Dedifferentiated amniotic fluid mesenchymal stem cell (primary cell): Measurements from ENCODE around the gene CFAP61.
"Not testable (repeated sequence)": the region's sequence is repeated elsewhere in the genome, so short reads cannot be mapped to it uniquely, and the experiment has no call there.

Experiments used
- DNase-seq: peaks from one replicate; pipeline ENCODE4 v3.0.0-alpha.2; 2016; ENCODE audit errors: extremely low spot score

CFAP61 gene

GRCh38 chr20:20318365-20319161 is 266.2 kb downstream of the CFAP61 start:
- DNase-seq: no peak

- no peak for DNase-seq
Measured at GRCh38 chr20:20321134-20321533, 268.8 kb downstream of the CFAP61 start.

GRCh38 chr20:20321917-20322316 is 269.6 kb downstream of the CFAP61 start:
- DNase-seq: no peak

- no peak for DNase-seq
Measured at GRCh38 chr20:20322912-20323311, 270.6 kb downstream of the CFAP61 start.

GRCh38 chr20:20327746-20328145 is 275.4 kb downstream of the CFAP61 start:
- DNase-seq: no peak

- no peak for DNase-seq
Measured at GRCh38 chr20:20329564-20329963, 277.2 kb downstream of the CFAP61 start.

GRCh38 chr20:20331156-20331555 is 278.8 kb downstream of the CFAP61 start:
- DNase-seq: no peak

- DNase-seq: no peak
Measured at GRCh38 chr20:20331817-20332216, 279.5 kb downstream of the CFAP61 start.

GRCh38 chr20:20333866-20334265 is 281.5 kb downstream of the CFAP61 start:
- DNase-seq: no peak

GRCh38 chr20:20334489-20334888 is 282.2 kb downstream of the CFAP61 start:
- no peak for DNase-seq

- no peak for DNase-seq
Measured at GRCh38 chr20:20338133-20338730, 285.9 kb downstream of the CFAP61 start.

- DNase-seq: no peak
Measured at GRCh38 chr20:20340443-20340842, 288.1 kb downstream of the CFAP61 start.

GRCh38 chr20:20341371-20341770 is 289.0 kb downstream of the CFAP61 start:
- no peak for DNase-seq

GRCh38 chr20:20342066-20342465 is 289.7 kb downstream of the CFAP61 start:
- DNase-seq: no peak

GRCh38 chr20:20343932-20344331 is 291.6 kb downstream of the CFAP61 start:
- DNase-seq: no peak

- no peak for DNase-seq
Measured at GRCh38 chr20:20344476-20344875, 292.1 kb downstream of the CFAP61 start.

- no peak for DNase-seq
Measured at GRCh38 chr20:20353576-20353975, 301.2 kb downstream of the CFAP61 start.

GRCh38 chr20:20355503-20355902 is 303.2 kb downstream of the CFAP61 start:
- DNase-seq: not testable (repeated sequence)

- DNase-seq: no peak
Measured at GRCh38 chr20:20358801-20359200, 306.5 kb downstream of the CFAP61 start.

GRCh38 chr20:20359628-20360027 is 307.3 kb downstream of the CFAP61 start:
- no peak for DNase-seq

GRCh38 chr20:20360464-20360863 is 308.1 kb downstream of the CFAP61 start:
- peak; percentile 66 for DNase-seq

- no peak for DNase-seq
Measured at GRCh38 chr20:20362774-20363433, 310.6 kb downstream of the CFAP61 start.

- DNase-seq: no peak
Measured at GRCh38 chr20:20363434-20363798, 311.1 kb downstream of the CFAP61 start.
